CD4-positive, alpha-beta memory T cell (primary cell): ENCODE data around the gene TCFL5. TPM values are rescaled to one million over a fixed set of nuclear protein-coding genes. Genes with fewer than 3 reads are reported as not detected.
A peak's percentile ranks its signal among the peaks of the same experiment; 100 is the strongest.

Experiments used
- CTCF ChIA-PET: fragments of 350-600 bp; sonication (Branson Sonifier 250); formaldehyde crosslinking; loops from one replicate; lab custom pipeline; 2021; ENCODE audit warnings: inconsistent platforms; ENCODE audit not compliant: partially characterized antibody; lab: Charles Lee
- POLR2A ChIA-PET: fragments of 350-600 bp; sonication (Branson Sonifier 250); formaldehyde crosslinking; loops from one replicate; lab custom pipeline; 2021; ENCODE audit not compliant: partially characterized antibody; lab: Charles Lee
- DNase-seq, 5 donors: peaks; one replicate each; pipeline versions ENCODE4 v3.0.0 to v3.0.0-alpha.2; 2020 to 2022; ENCODE audit warnings: mixed read lengths in 1 of 5
- H3K27ac ChIP-seq: one replicate; pipeline ENCODE4 v1.7.0; 2013; ENCODE audit warnings: low read depth, low read length
- H3K27me3 ChIP-seq: 2 replicates; pipeline ENCODE4 v1.7.0; 2013; ENCODE audit warnings: mild to moderate bottlenecking, low read length, moderate library complexity; ENCODE audit not compliant: insufficient read depth
- H3K36me3 ChIP-seq: 2 replicates; pipeline ENCODE4 v1.7.0; 2013; ENCODE audit warnings: mild to moderate bottlenecking, low read length, moderate library complexity; ENCODE audit not compliant: insufficient read depth
- H3K4me1 ChIP-seq: 2 replicates; pipeline ENCODE4 v1.7.0; 2013; ENCODE audit warnings: mild to moderate bottlenecking, low read length, moderate library complexity; ENCODE audit not compliant: insufficient read depth
- H3K4me3 ChIP-seq, 2 donors: one replicate each; pipeline ENCODE4 v1.7.0; 2013; ENCODE audit warnings: low read length in 2 of 2, mild to moderate bottlenecking in 1 of 2
- H3K9me3 ChIP-seq, 2 donors: one replicate each; pipeline ENCODE4 v1.7.0; 2013; ENCODE audit warnings: low read length in 2 of 2, control low read depth in 1 of 2; ENCODE audit not compliant: control insufficient read depth in 1 of 2
- H3K27ac Mint-ChIP-seq, 7 donors: one replicate each; pipeline ENCODE4 v1.8.0; 2020 to 2021; ENCODE audit warnings: mixed read lengths in 7 of 7, mild to moderate bottlenecking in 6 of 7, inconsistent platforms in 3 of 7, moderate library complexity in 3 of 7
- H3K27me3 Mint-ChIP-seq, 2 donors: one replicate each; pipeline ENCODE4 v1.8.0; 2020 to 2021; ENCODE audit warnings: mixed read lengths in 2 of 2
- H3K36me3 Mint-ChIP-seq, 2 donors: one replicate each; pipeline ENCODE4 v1.8.0; 2020 to 2021; ENCODE audit warnings: mixed read lengths in 2 of 2, inconsistent platforms in 1 of 2, mild to moderate bottlenecking in 1 of 2
- H3K4me1 Mint-ChIP-seq, 4 donors: one replicate each; pipeline ENCODE4 v1.8.0; 2020 to 2021; ENCODE audit warnings: mixed read lengths in 4 of 4, mild to moderate bottlenecking in 1 of 4
- H3K4me3 Mint-ChIP-seq, 8 donors: one replicate each; pipeline ENCODE4 v1.8.0; 2020 to 2021; ENCODE audit warnings: mixed read lengths in 8 of 8, mild to moderate bottlenecking in 7 of 8, moderate library complexity in 6 of 8, inconsistent platforms in 3 of 8
- H3K9me3 Mint-ChIP-seq, 8 donors: one replicate each; pipeline ENCODE4 v1.8.0; 2020 to 2021; ENCODE audit warnings: mixed read lengths in 8 of 8, mild to moderate bottlenecking in 5 of 8, inconsistent platforms in 3 of 8, moderate library complexity in 1 of 8
- intact Hi-C: fragments of 100-400 bp; cut with micrococcal nuclease; formaldehyde crosslinking; loops from one replicate; pipeline ENCODE4 v1.15.1; 2023
- polyA plus RNA-seq, 2 donors: library from polyadenylated mRNA; unstranded; fragments of 300-500 nt; fragmentation: Illumina TruSeq; gene quantifications; one replicate each; pipeline ENCODE4 v1.2.3, GENCODE V29; 2021
- total RNA-seq, 2 experiments: library from RNA; stranded (reverse); gene quantifications; one replicate each; pipeline ENCODE4 v1.2.3, GENCODE V29; 2021

The TCFL5 gene
- total RNA-seq (10 to 100 TPM in 1 of 2 experiments, 1 to 10 TPM in 1; 9.9 to 10.3 TPM), polyA plus RNA-seq (1 to 10 TPM in 1 of 2 donors, under 1 TPM in 1; 0.52 to 2.5 TPM)

GRCh38 chr20:62861726-62862336 is at the start of gene TCFL5:
Gene TCFL5 (minus strand): TSS chr20:62861822. CDS start chr20:62861670, 152 bp downstream.
- Mint-ChIP-seq H3K9me3 (peaks cover 0 to 5% (median 0%) of the 10 kb centered on the region in 8 donors), H3K27me3 (peaks cover 0 to 2% of the 10 kb centered on the region in 2 donors), H3K27ac (peak within 1 kb of the TSS; percentile 76 to 93 (median 81)), H3K4me3 (peak within 1 kb of the TSS; percentile 68 to 80 (median 74)), H3K4me1 (peaks cover 10 to 17% (median 15%) of the 10 kb centered on the region in 4 donors), H3K36me3 (peaks cover 8 to 12% of the 10 kb centered on the region in 2 donors)
- Histone ChIP-seq H3K27ac (no peak within 1 kb of the TSS), H3K27me3 (no peaks in the 10 kb centered on the region), H3K9me3 (no peaks in the 10 kb centered on the region), H3K4me3 (no peak within 1 kb of the TSS), H3K4me1 (peaks cover 12% of the 10 kb centered on the region), H3K36me3 (peaks cover 3% of the 10 kb centered on the region)
- ChIA-PET CTCF (interaction anchor here (0.7 kb wide), 2 partner anchors 91 to 148 kb away, joined by 4 read pairs; no protein-coding TSS in a partner anchor), POLR2A (interaction anchor here (0.7 to 3.2 kb wide), 7 partner anchors 28 to 211 kb away, joined by 3 to 19 read pairs (median 4); partner anchors contain the start of genes GID8 and MRGBP)
- peak; percentile 89 to 98 (median 92) for DNase-seq
- intact Hi-C loops, result loop anchor here (5.0 kb wide), 2 partner anchors 65 kb away; partner anchors contain the start of genes DIDO1 and MRGBP

DNA sequence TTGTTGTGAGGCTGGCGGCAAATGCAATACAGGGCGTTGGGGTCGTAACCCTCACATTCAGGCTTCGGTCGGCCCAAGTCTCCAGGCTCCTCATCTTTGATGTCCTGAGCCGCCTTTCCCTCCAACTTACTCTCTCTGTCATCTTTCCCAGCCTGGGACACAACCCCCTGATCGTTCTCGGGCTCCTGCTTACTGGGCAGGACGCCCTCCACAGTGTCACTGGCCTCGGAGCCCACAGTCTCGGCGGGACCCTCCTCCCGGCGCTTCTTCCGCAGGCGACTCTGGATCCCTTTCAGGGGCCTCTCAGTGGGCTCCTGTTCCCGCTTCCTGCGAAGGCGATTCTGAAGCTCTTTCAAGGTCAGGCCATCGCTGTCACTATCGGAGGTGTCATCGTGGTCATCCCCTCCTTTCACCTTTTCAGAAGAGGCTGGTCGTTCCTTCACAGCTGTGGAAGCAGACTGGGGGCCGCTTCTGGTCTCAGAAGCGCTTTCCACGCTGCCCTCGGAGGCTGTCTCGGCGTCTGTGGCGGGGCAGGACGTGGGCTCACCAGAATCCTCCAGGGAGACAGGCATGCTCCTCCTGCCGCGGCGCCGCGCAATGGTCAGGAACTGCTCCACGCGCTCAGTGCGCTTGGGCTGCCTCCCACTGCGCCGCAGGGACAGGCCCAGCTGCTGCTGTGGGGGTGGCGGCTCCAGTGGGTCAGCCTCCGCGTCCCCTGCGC is 49.3 kb upstream of the TCFL5 start:
- Mint-ChIP-seq H3K4me1 (peaks cover 21 to 67% (median 33%) of the 10 kb centered on the region in 4 donors), H3K27ac (no peak overlapping the region)
- H3K36me3 ChIP-seq, result peaks cover 75% of the 10 kb centered on the region

GRCh38 chr20:62910217-62910766 is 48.7 kb upstream of the TCFL5 start:
- Mint-ChIP-seq H3K27me3 (no peaks in the 10 kb centered on the region), H3K27ac (peak overlapping the region in 2 of 7 donors; percentile 8 to 61), H3K4me3 (no peak overlapping the region), H3K4me1 (peaks cover 19 to 61% (median 32%) of the 10 kb centered on the region in 4 donors), H3K36me3 (peaks cover 56 to 79% of the 10 kb centered on the region in 2 donors), H3K9me3 (peaks cover 0 to 3% (median 0%) of the 10 kb centered on the region in 8 donors)
- Histone ChIP-seq H3K4me1 (peaks cover 21% of the 10 kb centered on the region), H3K4me3 (no peak overlapping the region), H3K27me3 (no peaks in the 10 kb centered on the region), H3K9me3 (no peaks in the 10 kb centered on the region), H3K36me3 (peaks cover 81% of the 10 kb centered on the region), H3K27ac (no peak overlapping the region)
- CTCF ChIA-PET, result no interaction called here
- POLR2A ChIA-PET, result interaction anchor here (4.0 kb wide), 1 partner anchor 28 kb away, joined by 13 read pairs; the partner anchor contains the start of gene GID8
- intact Hi-C loops, result no loop called here
- DNase-seq, result no peak

More for the DNA sequence above, 49.3 kb upstream of the TCFL5 start:
- H3K9me3 Mint-ChIP-seq, result peaks cover 0 to 3% (median 0%) of the 10 kb centered on the region in 8 donors
- no peaks in the 10 kb centered on the region for H3K9me3 ChIP-seq
- intact Hi-C loops, result no loop called here
- no peak overlapping the region for H3K4me3 ChIP-seq
- ChIA-PET CTCF (interaction anchor here (1.4 to 4.7 kb wide), 2 partner anchors 10 to 38 kb away, joined by 4 to 28 read pairs; no protein-coding TSS in a partner anchor), POLR2A (interaction anchor here (1.0 to 4.0 kb wide), 3 partner anchors 14 to 27 kb away, joined by 5 to 13 read pairs (median 9); partner anchors contain the start of genes DIDO1 and GID8)
- no peak for DNase-seq
- no peak overlapping the region for H3K4me3 Mint-ChIP-seq
- no peaks in the 10 kb centered on the region for H3K27me3 ChIP-seq
- peaks cover 50 to 73% of the 10 kb centered on the region in 2 donors for H3K36me3 Mint-ChIP-seq
- no peak overlapping the region for H3K27ac ChIP-seq
- H3K27me3 Mint-ChIP-seq, result no peaks in the 10 kb centered on the region
- peaks cover 28% of the 10 kb centered on the region for H3K4me1 ChIP-seq

DNA sequence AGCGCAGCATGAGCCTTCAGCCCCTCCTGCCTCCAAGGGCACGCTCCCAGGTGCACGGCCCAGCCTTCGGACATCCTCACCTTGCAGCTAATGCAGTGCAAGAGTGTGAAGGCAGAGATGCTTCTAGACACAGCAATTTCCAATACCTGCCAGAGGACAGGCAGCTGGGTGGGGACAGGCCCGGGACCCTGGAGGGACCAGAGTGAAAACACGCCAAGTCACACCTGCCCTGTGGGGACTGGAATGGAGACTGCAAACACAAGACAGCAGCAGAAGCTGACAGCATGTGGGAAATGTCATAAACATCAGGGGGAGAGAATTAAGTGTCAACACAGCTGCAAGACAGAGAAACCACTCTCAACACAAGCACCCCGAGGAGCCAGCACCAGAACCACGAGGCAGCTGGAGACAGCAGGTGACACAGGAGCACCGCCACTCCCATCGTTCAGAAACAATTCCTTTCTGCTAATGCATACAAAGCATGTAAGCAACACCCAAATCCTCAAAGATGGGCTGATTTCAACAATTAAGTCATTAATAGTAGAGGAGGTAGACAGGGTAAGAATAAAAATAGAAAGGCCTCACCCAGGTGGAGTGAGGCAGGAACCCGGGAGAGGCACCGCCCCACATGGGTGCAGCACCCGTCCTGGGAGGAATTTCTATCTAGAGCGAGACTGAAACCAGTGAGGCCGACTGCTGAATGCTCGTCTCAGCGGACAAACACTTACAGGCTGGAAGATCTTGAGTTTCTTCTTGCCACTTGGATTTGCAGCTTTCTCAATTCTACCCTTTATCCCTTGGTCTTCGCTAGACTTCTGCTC is 47.6 kb upstream of the TCFL5 start:
- Histone ChIP-seq H3K4me3 (no peak overlapping the region), H3K27ac (no peak overlapping the region), H3K4me1 (peaks cover 11% of the 10 kb centered on the region), H3K36me3 (peaks cover 91% of the 10 kb centered on the region), H3K9me3 (no peaks in the 10 kb centered on the region), H3K27me3 (no peaks in the 10 kb centered on the region)
- H3K27me3 Mint-ChIP-seq, result no peaks in the 10 kb centered on the region
- POLR2A ChIA-PET, result interaction anchor here (4.0 kb wide), 1 partner anchor 29 kb away, joined by 13 read pairs; the partner anchor contains the start of gene GID8
- peaks cover 14 to 50% (median 26%) of the 10 kb centered on the region in 4 donors for H3K4me1 Mint-ChIP-seq
- peaks cover 0 to 3% (median 0%) of the 10 kb centered on the region in 8 donors for H3K9me3 Mint-ChIP-seq
- CTCF ChIA-PET, result interaction anchor here (0.8 to 4.2 kb wide), 5 partner anchors 10 to 100 kb away, joined by 3 to 73 read pairs (median 13); partner anchors contain the start of gene SLC17A9
- H3K4me3 Mint-ChIP-seq, result no peak overlapping the region
- peaks cover 64 to 84% of the 10 kb centered on the region in 2 donors for H3K36me3 Mint-ChIP-seq
- no peak for DNase-seq
- intact Hi-C loops, result no loop called here
- H3K27ac Mint-ChIP-seq, result peak overlapping the region in 3 of 7 donors; percentile 12 to 87 (median 46)

GRCh38 chr20:62907384-62908317 is 46.0 kb upstream of the TCFL5 start:
- Histone ChIP-seq H3K4me1 (no peaks in the 10 kb centered on the region), H3K4me3 (no peak overlapping the region), H3K27me3 (no peaks in the 10 kb centered on the region), H3K36me3 (peaks cover 97% of the 10 kb centered on the region), H3K27ac (no peak overlapping the region), H3K9me3 (no peaks in the 10 kb centered on the region)
- peaks cover 0 to 3% (median 0%) of the 10 kb centered on the region in 8 donors for H3K9me3 Mint-ChIP-seq
- no peaks in the 10 kb centered on the region for H3K27me3 Mint-ChIP-seq
- POLR2A ChIA-PET, result interaction anchor here (1.2 to 1.6 kb wide), 3 partner anchors 10 to 97 kb away, joined by 3 to 5 read pairs (median 3); no protein-coding TSS in a partner anchor
- peaks cover 10 to 37% (median 16%) of the 10 kb centered on the region in 4 donors for H3K4me1 Mint-ChIP-seq
- H3K36me3 Mint-ChIP-seq, result peaks cover 61 to 86% of the 10 kb centered on the region in 2 donors
- CTCF ChIA-PET, result interaction anchor here (0.7 to 4.2 kb wide), 14 partner anchors 9 to 408 kb away, joined by 3 to 73 read pairs (median 5); partner anchors contain the start of genes GID8 and SLC17A9
- H3K27ac Mint-ChIP-seq, result peak overlapping the region in 5 of 7 donors; percentile 29 to 68 (median 42)
- intact Hi-C loops, result no loop called here
- no peak overlapping the region for H3K4me3 Mint-ChIP-seq
- DNase-seq, result peak in 2 of 5 donors; percentile 31 to 36
